ENCODE data around the gene SYCN.

SYCN gene

DNA sequence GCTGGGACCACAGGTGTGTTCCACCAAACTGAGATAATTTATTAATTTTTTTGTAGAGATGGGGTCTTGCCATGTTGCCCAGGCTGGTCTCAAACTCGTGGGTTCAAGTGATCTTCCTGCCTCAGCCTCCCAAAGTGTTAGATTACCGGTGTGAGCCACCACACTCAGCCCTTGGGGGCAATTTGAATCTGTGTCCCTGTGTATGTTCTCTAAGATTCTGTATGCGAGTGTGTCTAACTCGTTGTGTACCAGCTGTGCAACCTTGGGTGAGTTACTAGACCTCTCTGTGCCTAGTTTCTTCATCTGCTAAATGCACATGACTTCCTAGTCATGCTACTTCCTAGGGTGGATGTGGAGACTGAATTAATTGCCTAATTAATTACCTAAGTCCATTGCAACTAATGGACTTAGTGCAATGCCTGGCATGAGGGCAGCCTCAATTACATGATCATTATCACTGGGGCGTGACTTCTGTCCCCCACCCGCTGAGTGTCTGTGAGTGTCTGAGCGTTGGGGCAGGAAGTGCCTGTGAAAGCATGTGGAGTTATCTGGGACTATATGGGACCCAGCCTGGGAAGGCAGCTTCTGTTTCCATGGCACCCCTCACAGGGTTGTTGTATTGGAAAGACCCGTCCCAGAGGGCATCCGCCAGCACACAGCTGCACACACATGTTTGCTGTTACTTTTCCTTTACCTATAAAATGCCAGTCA lies 9.1 kb downstream of the SYCN start:
- no peak for DNase-seq (ENCODE audit: low read depth)

DNA sequence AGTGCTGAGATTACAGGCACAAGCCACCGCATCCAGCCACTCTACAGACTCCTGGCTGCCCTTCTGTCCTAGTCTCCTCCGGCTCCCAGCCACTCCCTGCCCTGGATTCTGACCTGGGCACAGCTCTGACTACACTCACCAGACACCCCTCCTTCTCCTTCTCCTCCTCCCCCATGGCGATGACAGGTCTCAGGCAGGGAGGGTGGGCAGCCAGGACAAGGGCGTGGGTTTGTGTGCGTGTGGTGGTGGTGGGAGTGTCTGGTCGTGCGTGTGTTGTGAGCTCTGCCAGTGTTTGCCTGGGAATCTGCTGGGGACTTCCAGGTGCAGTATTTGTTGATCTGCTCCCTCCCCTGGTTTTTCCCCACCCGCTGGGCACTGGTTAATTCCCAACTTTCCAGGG lies 10.3 kb downstream of the SYCN start:
- no peak for DNase-seq (ENCODE audit: low read depth)

DNA sequence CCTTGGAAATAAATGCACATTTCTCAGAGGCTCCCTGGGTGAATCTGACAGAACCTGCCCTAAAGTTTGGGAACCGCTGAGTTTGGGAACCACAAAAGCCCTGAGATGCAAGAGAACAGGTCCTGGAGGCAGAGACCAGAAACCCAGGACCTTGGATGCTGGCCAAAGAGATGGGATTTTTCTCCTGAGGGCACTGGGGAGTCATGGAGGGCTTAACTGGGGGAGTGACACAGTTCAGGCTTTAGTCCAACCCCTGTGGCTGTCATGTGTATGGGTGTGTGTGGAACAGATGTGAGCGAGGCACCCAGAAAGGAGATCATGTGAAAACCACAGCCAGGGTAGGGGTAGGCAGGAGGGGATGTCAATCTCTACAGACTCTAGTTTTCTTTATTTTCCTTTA lies 11.2 kb downstream of the SYCN start:
- DNase-seq (ENCODE audit: low read depth), result no peak

DNA sequence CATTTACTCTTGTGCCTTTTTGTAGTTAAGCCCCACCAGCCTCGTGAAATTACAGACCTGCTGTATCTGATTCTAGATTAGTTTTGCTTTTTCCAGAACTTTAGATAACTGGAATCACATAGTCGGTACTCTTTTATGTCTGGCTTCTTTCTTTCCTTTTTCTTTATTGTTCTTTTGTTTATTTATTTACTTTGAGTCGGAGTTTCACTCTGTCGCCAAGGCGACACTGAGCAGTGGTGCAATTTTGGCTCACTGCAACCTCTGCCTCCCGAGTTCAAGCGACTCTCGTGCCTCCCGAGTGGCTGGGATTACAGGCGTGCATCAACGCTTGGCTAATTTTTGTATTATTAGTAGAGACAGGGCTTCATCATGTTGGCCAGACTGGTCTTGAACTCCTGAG lies 13.3 kb downstream of the SYCN start:
- DNase-seq (ENCODE audit: low read depth), result no peak

DNA sequence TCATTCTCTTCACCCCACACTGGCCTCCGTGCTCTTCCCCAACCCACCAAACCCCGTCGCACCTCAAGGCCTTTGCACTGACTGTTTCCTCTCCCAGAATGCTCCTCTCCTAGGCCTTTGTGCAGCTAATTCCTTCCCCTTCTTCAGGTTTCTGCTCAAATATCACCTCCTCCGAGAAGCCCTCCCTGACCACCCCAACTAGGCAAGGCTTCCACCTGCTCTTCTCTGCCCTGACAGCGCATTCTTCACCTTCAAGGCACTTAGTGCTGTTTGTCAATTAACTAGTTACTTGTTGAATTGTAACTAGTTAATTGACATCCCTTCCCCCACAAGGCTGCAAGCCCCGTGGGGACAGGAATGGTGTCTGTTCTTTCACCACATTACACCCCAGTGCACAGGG lies 15.1 kb downstream of the SYCN start:
- DNase-seq (ENCODE audit: low read depth), result no peak

DNA sequence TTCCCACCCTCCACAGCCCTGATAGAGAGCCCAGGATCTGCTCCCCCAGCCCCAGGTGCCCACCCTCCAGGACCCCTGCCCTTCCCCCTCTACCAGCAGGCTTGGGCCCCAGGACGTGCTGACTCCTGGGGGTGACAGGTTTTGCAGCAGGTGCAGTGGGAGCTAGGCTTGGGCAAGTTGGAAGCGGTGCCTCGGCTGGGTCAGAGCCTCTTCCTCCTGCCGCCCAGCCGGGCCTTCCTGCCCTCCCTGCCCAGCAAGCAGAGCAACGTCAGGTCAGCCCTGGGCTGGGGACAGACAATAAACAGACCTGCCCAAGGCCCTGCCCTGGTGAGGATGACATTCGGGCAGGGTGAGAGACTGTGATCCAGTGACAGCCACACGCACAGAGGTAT lies 16.5 kb downstream of the SYCN start:
- DNase-seq (ENCODE audit: low read depth), result no peak

DNA sequence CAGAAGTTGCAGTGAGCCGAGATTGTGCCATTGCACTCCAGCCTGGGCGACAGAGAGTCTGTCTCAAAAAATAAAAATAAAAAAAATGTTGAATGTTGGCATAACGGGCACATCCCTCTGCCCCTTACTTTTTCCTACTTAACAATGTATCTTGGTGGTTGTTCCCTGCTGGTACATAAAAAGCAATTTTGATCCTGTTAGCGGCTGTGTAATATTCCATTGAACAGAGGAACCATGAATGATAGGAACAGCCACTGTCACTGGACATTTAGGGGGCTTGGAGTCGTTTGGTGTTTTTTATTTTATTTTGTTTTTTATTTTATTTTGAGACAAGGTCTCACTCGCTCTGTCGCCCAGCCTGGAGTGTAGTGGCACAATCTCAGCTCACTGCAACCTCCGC lies 17.7 kb downstream of the SYCN start:
- DNase-seq (ENCODE audit: low read depth), result no peak

DNA sequence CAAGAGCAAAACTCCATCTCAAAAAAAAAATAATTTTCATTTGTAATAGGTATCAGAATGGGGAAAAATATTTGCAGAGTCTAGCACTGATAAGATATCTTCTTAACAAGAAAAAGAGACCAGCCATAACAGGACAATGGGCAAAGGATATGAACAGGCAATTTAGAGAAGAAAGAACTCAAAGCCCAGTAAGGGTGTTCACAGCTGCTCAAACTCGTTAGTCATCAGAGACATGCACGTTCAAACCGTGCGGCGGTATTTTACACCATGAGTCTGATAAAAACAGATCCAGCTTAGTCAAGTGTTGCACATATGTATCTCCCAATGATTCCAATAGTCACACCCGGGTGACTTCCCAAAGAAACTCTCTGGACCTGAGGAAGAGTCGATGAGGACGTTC lies 21.0 kb downstream of the SYCN start:
- DNase-seq (ENCODE audit: low read depth), result no peak

DNA sequence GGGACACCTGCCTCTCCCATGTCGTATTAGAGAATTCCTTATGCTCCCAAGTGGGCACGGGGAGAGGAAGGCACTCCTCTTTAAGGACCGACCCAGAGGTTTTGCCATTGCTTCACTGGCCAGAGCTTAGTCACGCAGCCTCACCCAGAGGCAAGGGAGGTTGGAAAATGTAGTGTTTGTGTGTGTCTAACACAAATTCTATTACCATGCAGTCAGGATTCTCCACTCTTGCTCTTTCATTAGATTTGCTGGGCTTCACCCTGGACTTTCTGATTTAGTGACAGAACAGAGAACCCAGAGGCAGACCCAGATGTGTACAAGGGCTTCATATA lies 21.9 kb downstream of the SYCN start:
- DNase-seq (ENCODE audit: low read depth), result no peak

DNA sequence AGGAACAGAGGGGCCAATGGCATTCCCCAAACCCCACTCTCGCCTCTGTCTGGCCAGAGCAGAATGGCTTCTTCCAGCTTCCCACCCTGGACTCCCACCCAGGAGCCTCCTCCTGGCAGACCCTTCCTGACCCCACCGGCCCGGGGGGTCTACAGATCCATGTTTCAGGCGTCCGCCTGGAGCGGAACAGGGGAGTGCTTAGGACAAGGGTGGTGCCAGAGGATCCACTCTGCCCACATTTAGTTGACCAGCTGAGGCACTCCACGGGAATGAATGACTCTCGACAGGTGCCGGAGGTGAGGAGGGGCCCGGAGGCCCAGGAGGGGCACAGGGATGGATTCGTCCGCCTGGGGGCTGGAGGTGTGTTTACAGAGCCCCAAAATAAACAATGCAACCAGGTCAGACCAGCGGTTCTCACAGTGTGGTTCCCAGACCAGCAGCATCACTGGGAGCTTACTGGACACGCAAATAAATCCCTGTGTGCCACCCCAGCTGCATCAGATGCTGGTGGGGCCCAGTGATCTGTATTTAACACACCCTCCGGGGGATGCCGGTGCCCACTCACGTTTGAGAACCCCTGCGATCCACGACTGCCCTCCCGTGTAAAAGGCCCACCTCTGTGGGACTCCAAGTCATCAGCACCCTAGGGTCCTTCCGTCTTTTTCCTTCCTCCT lies 22.4 kb downstream of the SYCN start:
- DNase-seq (ENCODE audit: low read depth), result no peak

DNA sequence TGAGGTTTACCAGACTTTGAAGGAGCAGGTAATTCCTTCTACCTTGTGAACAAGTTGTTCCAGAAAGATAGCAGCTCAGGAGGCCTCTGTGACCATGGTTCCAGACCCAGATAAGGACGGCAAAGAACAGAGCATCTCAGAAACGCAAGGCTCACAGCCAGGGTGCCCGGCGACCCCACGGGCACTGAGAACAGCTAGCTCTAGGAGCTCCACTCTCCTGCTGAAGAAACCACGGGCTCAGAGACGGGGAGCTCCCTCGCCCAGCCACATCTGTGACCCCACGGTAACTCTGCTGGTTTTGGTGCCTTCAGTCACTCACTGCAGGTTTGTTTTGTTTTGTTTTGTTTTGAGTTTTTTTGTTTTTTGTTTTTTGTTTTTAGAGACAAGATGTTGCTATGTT lies 23.3 kb downstream of the SYCN start:
- DNase-seq (ENCODE audit: low read depth), result no peak

DNA sequence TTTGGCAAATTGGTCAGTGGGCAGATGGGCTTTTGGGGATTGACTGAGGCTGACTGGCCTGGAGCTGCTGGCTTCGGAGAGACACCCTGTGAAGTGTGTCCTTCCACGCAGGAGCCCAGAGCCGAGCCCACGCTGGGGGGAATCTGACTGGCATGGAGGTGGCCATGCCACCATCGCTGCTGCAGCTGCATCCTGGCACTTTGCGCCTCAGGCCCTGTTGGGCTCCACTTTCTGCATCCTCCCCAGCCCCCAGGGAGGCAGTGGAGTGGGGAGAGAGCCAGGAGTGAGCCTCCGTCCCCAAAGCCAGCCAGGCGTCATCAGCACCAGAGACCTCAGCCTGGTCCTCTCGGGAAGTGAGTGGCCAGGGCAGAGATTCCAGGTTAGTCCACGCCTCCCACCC lies 24.3 kb downstream of the SYCN start:
- DNase-seq (ENCODE audit: low read depth), result no peak

DNA sequence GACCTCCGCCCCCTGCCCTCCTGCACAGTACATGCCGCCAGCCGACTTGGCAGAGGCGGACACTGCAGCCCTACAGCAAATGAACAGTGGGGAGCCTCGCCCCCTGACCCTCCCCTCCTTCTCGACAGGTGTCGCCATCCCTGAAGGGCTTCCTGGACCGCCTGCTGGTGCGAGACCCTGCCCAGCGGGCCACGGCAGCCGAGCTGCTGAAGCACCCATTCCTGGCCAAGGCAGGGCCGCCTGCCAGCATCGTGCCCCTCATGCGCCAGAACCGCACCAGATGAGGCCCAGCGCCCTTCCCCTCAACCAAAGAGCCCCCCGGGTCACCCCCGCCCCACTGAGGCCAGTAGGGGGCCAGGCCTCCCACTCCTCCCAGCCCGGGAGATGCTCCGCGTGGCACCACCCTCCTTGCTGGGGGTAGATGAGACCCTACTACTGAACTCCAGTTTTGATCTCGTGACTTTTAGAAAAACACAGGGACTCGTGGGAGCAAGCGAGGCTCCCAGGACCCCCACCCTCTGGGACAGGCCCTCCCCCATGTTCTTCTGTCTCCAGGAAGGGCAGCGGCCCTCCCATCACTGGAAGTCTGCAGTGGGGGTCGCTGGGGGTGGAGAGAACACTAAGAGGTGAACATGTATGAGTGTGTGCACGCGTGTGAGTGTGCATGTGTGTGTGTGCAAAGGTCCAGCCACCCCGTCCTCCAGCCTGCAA lies 25.6 kb downstream of the SYCN start:
- no peak for DNase-seq (ENCODE audit: low read depth)

DNA sequence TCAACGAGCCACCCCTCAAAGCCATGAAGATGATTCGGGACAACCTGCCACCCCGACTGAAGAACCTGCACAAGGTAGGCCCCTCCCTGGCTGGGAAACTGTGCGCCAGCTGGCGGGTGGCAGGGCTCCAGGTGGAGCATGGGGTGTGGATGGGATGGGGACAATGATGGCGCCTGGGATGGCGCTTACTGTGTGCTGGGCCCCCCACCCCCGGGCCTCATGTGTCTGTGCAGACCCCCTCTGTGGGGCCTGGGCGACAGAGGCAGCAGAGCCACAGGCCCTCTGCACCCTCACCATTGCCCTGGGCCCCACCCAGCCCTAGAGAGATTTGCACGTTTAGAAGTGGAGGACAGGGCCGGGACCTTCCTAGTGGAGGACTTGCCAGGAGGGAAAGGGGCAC lies 26.3 kb downstream of the SYCN start:
- DNase-seq (ENCODE audit: low read depth), result no peak

DNA sequence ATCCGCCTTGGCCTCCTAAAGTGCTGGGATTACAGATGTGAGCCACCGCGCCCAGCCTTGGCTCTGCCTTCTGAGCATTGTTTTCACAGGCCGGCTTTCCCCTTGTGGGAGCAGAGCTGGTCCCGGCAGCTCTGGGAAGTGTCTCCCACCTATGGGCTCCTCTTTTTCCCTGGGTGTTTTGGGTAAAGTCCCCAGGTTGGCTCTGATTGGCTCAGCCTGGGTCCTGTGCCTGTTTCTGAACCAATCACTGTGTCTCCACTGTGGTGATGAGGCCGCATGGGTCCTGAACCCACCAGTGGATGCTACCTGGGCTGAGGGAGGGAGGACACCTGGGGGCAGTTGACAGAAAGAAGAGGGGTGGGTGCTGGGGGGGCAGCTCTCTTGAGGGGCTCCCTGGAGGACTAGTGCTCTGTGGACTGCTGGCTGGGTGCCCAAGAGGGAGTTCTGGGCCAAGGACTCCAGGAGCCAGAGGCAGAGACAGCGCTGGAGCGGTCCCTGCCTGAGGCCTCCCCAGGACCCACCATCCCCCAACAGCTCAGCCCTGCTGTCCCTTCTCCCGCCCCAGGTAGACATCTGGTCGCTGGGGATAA lies 26.9 kb downstream of the SYCN start:
- DNase-seq (ENCODE audit: low read depth), result no peak

DNA sequence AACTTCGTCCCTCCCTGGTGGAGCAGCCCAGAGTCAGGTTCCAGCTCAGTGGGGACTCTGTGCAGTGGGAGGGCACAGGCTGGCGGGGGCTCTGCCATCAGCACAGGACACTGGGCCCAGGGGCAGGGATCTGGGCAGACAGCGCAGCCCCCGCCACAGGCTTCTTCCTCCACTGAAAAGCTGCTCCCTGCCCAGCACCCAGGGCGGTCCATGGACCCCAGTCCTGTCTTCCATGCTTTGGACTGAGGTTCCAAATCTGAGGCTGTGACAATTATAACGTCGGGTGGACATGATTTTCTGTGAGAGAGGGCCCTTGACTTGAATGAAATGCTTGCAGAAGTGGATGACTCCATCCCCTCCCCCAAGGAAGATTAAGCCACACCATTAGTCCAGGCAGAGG lies 28.5 kb downstream of the SYCN start:
- no peak for DNase-seq (ENCODE audit: low read depth)

DNA sequence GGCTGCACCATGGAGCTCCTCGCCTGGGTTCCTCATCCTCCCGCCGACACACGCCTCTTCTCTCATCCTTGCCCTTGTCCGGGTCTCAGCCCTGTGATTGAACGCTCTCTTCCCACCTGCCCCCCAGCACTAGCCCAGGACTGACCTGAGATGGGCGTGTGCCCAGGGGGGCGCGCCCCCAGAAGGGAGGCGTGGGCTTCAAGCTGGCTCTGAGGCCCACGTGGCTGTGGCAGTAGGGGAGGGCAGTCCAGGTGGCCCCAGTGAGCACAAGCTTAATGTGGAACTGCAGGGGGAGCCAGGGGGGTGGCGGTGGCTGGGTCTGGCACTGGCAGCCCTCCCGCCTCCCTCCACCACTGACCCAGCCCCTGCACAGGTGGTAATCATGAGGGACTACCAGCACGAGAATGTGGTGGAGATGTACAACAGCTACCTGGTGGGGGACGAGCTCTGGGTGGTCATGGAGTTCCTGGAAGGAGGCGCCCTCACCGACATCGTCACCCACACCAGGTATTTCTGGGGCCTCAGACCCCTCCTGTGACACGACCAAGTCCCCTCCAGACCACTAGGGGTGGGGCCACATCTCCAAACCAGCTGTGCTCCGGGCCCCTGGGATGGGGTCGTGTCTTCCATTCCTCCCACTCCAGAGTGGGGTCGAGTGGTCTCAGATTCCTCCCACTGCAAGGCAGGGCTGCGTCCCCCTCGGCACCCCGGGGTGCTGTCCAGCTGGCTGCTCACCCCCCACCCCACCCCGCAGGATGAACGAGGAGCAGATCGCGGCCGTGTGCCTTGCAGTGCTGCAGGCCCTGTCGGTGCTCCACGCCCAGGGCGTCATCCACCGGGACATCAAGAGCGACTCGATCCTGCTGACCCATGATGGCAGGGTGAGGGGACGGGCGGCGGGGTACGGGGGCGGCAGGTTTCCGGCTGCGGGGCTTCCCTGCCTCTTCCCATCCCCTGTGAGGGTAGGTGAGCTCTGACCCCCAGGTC lies 29.2 kb downstream of the SYCN start:
- no peak for DNase-seq (ENCODE audit: low read depth)

DNA sequence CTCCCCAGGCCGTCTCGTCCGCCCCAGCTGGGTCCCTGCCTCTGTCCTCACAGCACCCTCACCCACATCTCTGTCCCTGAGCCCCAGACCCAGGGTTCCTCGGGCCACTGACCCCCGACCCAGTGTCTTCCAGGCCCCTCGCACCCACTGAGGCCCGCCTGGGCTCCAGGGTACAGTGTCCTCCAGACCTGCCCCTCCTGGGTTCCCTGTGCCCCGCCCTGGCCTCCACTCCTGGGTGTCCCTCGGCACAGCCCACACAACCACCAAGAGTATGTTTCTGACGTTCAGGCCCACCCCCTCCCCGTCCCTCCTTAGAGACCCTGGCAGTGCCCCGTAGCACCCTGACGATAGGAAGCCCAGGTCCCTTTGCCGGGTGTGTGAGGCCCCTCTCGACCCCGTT lies 29.9 kb downstream of the SYCN start:
- no peak for DNase-seq (ENCODE audit: low read depth)

DNA sequence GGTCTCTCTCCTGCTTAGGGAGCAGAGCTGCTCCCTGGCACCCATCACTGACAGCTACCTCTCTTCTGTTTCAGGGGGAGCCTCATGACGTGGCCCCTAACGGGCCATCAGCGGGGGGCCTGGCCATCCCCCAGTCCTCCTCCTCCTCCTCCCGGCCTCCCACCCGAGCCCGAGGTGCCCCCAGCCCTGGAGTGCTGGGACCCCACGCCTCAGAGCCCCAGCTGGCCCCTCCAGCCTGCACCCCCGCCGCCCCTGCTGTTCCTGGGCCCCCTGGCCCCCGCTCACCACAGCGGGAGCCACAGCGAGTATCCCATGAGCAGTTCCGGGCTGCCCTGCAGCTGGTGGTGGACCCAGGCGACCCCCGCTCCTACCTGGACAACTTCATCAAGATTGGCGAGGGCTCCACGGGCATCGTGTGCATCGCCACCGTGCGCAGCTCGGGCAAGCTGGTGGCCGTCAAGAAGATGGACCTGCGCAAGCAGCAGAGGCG lies 30.5 kb downstream of the SYCN start:
- no peak for DNase-seq (ENCODE audit: low read depth)

DNA sequence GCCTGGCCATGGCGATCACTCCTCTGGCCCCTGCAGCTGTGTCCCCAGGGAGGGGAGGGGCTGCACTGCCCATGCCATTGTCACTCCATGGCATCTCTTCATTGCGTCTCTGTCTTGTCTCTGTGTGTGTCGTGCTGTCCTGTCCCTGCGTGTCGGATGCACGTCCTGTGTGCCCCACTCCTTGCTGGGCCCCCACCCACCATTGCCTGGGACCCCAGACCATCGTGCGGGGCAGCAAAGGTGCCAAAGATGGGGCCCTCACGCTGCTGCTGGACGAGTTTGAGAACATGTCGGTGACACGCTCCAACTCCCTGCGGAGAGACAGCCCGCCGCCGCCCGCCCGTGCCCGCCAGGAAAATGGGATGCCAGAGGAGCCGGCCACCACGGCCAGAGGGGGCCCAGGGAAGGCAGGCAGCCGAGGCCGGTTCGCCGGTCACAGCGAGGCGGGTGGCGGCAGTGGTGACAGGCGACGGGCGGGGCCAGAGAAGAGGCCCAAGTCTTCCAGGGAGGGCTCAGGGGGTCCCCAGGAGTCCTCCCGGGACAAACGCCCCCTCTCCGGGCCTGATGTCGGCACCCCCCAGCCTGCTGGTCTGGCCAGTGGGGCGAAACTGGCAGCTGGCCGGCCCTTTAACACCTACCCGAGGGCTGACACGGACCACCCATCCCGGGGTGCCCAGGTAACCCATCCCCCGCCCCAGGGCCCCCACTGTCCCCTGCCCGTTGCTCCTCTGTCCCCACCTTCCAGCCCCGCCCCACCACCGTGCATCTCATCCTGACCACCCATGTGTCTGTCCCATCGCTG lies 31.2 kb downstream of the SYCN start:
- DNase-seq (ENCODE audit: low read depth), result no peak

All from non-pigmented ciliary epithelial cell (primary cell).